ENCODE results near the gene VWA2.

VWA2 gene

GRCh38 chr10:114336823-114337509, 97.9 kb downstream of the VWA2 start:
- DNase-seq (ENCODE audit: low read depth), result no peak
- no peak for TF ChIP-seq CTCF (IDR thresholded peaks at IDR 0.05; ENCODE audit: low read depth, low read length, missing control alignments)
- no peak overlapping the region for H3K4me3 ChIP-seq (ENCODE audit: low read depth, low read length)

- no peak overlapping the region for H3K4me3 ChIP-seq (ENCODE audit: low read depth, low read length)
- peak; percentile 12 for DNase-seq (ENCODE audit: low read depth)
- TF ChIP-seq CTCF (IDR thresholded peaks at IDR 0.05; ENCODE audit: low read depth, low read length, missing control alignments), result no peak
Measured at GRCh38 chr10:114337510-114338462, 98.7 kb downstream of the VWA2 start.

GRCh38 chr10:114340816-114341215, 101.8 kb downstream of the VWA2 start:
- no peak overlapping the region for H3K4me3 ChIP-seq (ENCODE audit: low read depth, low read length)
- no peak for TF ChIP-seq CTCF (IDR thresholded peaks at IDR 0.05; ENCODE audit: low read depth, low read length, missing control alignments)
- no peak for DNase-seq (ENCODE audit: low read depth)

All from GM12864 (cell line).